HepG2 (cell line): ENCODE measurements around the gene COG8. TPM values are rescaled to one million over a fixed set of nuclear protein-coding genes. Genes with fewer than 3 reads are reported as not detected.

Experiments used
- BATF2 ChIP-seq: sonication (generic); formaldehyde crosslinking; IDR thresholded peaks from 2 replicates; pipeline ENCODE4 v1.8.0; 2022; ENCODE audit warnings: mild to moderate bottlenecking, missing genetic modification reagents, moderate library complexity
- E2F1 ChIP-seq: sonication (generic); formaldehyde crosslinking; IDR thresholded peaks from 2 replicates; pipeline ENCODE4 v1.5.0; 2020; ENCODE audit warnings: missing genetic modification reagents
- ONECUT2 ChIP-seq: sonication (generic); formaldehyde crosslinking; IDR thresholded peaks from 2 replicates; pipeline ENCODE4 v1.4.0; 2020; ENCODE audit warnings: missing genetic modification reagents
- TEF ChIP-seq: sonication (generic); formaldehyde crosslinking; IDR thresholded peaks from 2 replicates; pipeline ENCODE4 v1.5.0; 2020; ENCODE audit warnings: missing genetic modification reagents
- ZFX ChIP-seq: sonication (generic); formaldehyde crosslinking; IDR thresholded peaks from 2 replicates; pipeline ENCODE4 v1.4.0; 2020; ENCODE audit warnings: mild to moderate bottlenecking, low read depth, missing genetic modification reagents, moderate library complexity
- ZMYM3 ChIP-seq: sonication (generic); formaldehyde crosslinking; IDR thresholded peaks from 2 replicates; pipeline ENCODE4 v1.5.1; 2020; ENCODE audit warnings: mild to moderate bottlenecking, missing genetic modification reagents
- ZNF407 ChIP-seq: sonication (generic); formaldehyde crosslinking; IDR thresholded peaks from one replicate; pipeline ENCODE4 v1.5.1; 2020; ENCODE audit warnings: mild to moderate bottlenecking, missing genetic modification reagents; ENCODE audit errors: not compliant biosample characterization
- ZNF678 ChIP-seq: sonication (generic); formaldehyde crosslinking; IDR thresholded peaks from 2 replicates; pipeline ENCODE4 v1.4.0; 2020; ENCODE audit warnings: mild to moderate bottlenecking, missing genetic modification reagents
- ZNF841 ChIP-seq: sonication (generic); formaldehyde crosslinking; IDR thresholded peaks from 2 replicates; pipeline ENCODE4 v1.8.1; 2023; ENCODE audit warnings: missing genetic modification reagents, borderline replicate concordance
- ZNF850 ChIP-seq: sonication (generic); formaldehyde crosslinking; conservative IDR thresholded peaks from 2 replicates; pipeline ENCODE4 v1.9.0; 2021; ENCODE audit warnings: mild to moderate bottlenecking, missing genetic modification reagents
- ZXDC ChIP-seq: sonication (generic); formaldehyde crosslinking; IDR thresholded peaks from 2 replicates; pipeline ENCODE4 v1.5.0; 2020; ENCODE audit warnings: mild to moderate bottlenecking, missing genetic modification reagents
- polyA plus RNA-seq, 8 experiments: library from polyadenylated mRNA; depleted of rRNA in 3 of 8; stranded (reverse) in 7 of 8; unstranded in 1 of 8; fragments of >200 nt; fragmentation: Illumina TruSeq in 4 of 8; extraction: Trizol in 4 of 8; gene quantifications; 2 replicates each; pipeline versions ENCODE4 v1.2.1 to v1.2.3, GENCODE V29; 2011 to 2016; ENCODE audit warnings: low read depth in 4 of 8, missing spikeins in 1 of 8, mixed read lengths in 1 of 8; ENCODE audit not compliant: insufficient read depth in 1 of 8
- total RNA-seq, 5 experiments: library from RNA; depleted of rRNA; stranded (reverse); fragments of >200 nt; fragmentation: Illumina TruSeq; extraction: Trizol; gene quantifications; 2 replicates each; pipeline ENCODE4 v1.2.3, GENCODE V29; 2016; ENCODE audit warnings: low read depth in 1 of 5

Gene COG8
- total and polyA plus RNA-seq, 2 of the 13 experiments (the other 11 are each of a cell fraction or from before 2014, with no cell fraction given), result 45.5 to 52.1 TPM

GRCh38 chr16:69310653-69311532 lies 28.5 kb downstream of the COG8 start, which contains the start of gene VPS4A (continued):
- TF ChIP-seq ZNF407 (CRISPR knock-in tag), result peak; percentile 52
- TF ChIP-seq ONECUT2 (CRISPR knock-in tag), result no peak
- TF ChIP-seq ZXDC (CRISPR knock-in tag), result no peak
- TF ChIP-seq ZFX, result peak; percentile 99
- TF ChIP-seq E2F1 (CRISPR knock-in tag), result no peak
- TF ChIP-seq ZNF678 (CRISPR knock-in tag), result peak; percentile 61; the same call in 1 of the 2 replicates
- 0 out of 2 replicates have a peak, but pooled peaks have one; percentile 55 for TF ChIP-seq ZNF850 (CRISPR knock-in tag)
- no peak for TF ChIP-seq TEF (CRISPR knock-in tag)
- no peak for TF ChIP-seq BATF2 (CRISPR knock-in tag)
- TF ChIP-seq ZMYM3 (CRISPR knock-in tag), result peak; percentile 82
- TF ChIP-seq ZNF841 (CRISPR knock-in tag), result peak; percentile 64; the same call in 1 of the 2 replicates
